Measurements from ENCODE around the gene SCP2D1. TPM values are rescaled to one million over a fixed set of nuclear protein-coding genes. Genes with fewer than 3 reads are reported as not detected.
A peak's percentile ranks its signal among the peaks of the same experiment; 100 is the strongest.

The SCP2D1 gene
- total RNA-seq, 6 donors from 2014 or later: not detected

GRCh38 chr20:18831830-18832499 lies 18.4 kb downstream of the SCP2D1 start:
- DNase-seq: no peak
- H3K27me3 ChIP-seq: no peaks in the 10 kb centered on the region
- 57 to 59% methylated on average over 5 of the region's 5 CpGs for WGBS, 2 donors
- TF ChIP-seq CTCF (IDR thresholded peaks at IDR 0.05): no peak
- TF ChIP-seq POLR2A (IDR thresholded peaks at IDR 0.05): no peak
- TF ChIP-seq POLR2AphosphoS5 (IDR thresholded peaks at IDR 0.05): no peak
- no peak for TF ChIP-seq EP300 (IDR thresholded peaks at IDR 0.05)
- no peaks in the 10 kb centered on the region for H3K9me3 ChIP-seq
- no peak overlapping the region for H3K27ac ChIP-seq
- peak in 1 of 2 donors; percentile 60 for ATAC-seq (ENCODE audit: low FRiP score in 2 of 2)
- no peaks in the 10 kb centered on the region for H3K4me1 ChIP-seq
- no peaks in the 10 kb centered on the region for H3K36me3 ChIP-seq
- H3K4me3 ChIP-seq: no peak overlapping the region

GRCh38 chr20:18832546-18833200 lies 19.1 kb downstream of the SCP2D1 start:
- H3K27ac ChIP-seq: no peak overlapping the region
- 41 to 55% methylated on average over 4 of the region's 4 CpGs for WGBS, 2 donors
- no peak for ATAC-seq (ENCODE audit: low FRiP score in 2 of 2)
- no peaks in the 10 kb centered on the region for H3K36me3 ChIP-seq
- H3K4me1 ChIP-seq: no peaks in the 10 kb centered on the region
- H3K27me3 ChIP-seq: no peaks in the 10 kb centered on the region
- no peak overlapping the region for H3K4me3 ChIP-seq
- DNase-seq: no peak
- no peak for TF ChIP-seq CTCF (IDR thresholded peaks at IDR 0.05)
- TF ChIP-seq POLR2AphosphoS5 (IDR thresholded peaks at IDR 0.05): no peak
- no peak for TF ChIP-seq EP300 (IDR thresholded peaks at IDR 0.05)
- no peaks in the 10 kb centered on the region for H3K9me3 ChIP-seq

- DNase-seq (no peak), ATAC-seq (ENCODE audit: low FRiP score in 2 of 2) (no peak)
- Histone ChIP-seq H3K36me3 (no peaks in the 10 kb centered on the region), H3K27ac (no peak overlapping the region), H3K9me3 (no peaks in the 10 kb centered on the region), H3K4me3 (no peak overlapping the region), H3K4me1 (no peaks in the 10 kb centered on the region), H3K27me3 (no peaks in the 10 kb centered on the region)
- TF ChIP-seq EP300 (IDR thresholded peaks at IDR 0.05): no peak
- TF ChIP-seq POLR2AphosphoS5 (IDR thresholded peaks at IDR 0.05): no peak
- TF ChIP-seq CTCF (IDR thresholded peaks at IDR 0.05): no peak
- TF ChIP-seq POLR2A (IDR thresholded peaks at IDR 0.05): no peak
- WGBS, 2 donors: 81 to 83% methylated on average over 3 of the region's 3 CpGs
Observed at GRCh38 chr20:18835466-18836256, 22.1 kb downstream of the SCP2D1 start.

GRCh38 chr20:18837718-18838117 lies 24.1 kb downstream of the SCP2D1 start:
- no peak for DNase-seq
- Histone ChIP-seq H3K27ac (no peak overlapping the region), H3K9me3 (no peaks in the 10 kb centered on the region), H3K4me3 (no peak overlapping the region), H3K27me3 (no peaks in the 10 kb centered on the region), H3K4me1 (no peaks in the 10 kb centered on the region), H3K36me3 (no peaks in the 10 kb centered on the region)
- WGBS, 2 donors: 55% methylated on average over 3 of the region's 3 CpGs
- ATAC-seq (ENCODE audit: low FRiP score in 2 of 2): no peak
- TF ChIP-seq POLR2A (IDR thresholded peaks at IDR 0.05) (no peak), CTCF (IDR thresholded peaks at IDR 0.05) (no peak), POLR2AphosphoS5 (IDR thresholded peaks at IDR 0.05) (no peak), EP300 (IDR thresholded peaks at IDR 0.05) (no peak)
